H7 (cell line): Measurements from ENCODE around the gene RELT. TPM values are rescaled to one million over a fixed set of nuclear protein-coding genes. Genes with fewer than 3 reads are reported as not detected.

Experiments used
- DNase-seq: peaks from one replicate; pipeline ENCODE4 v3.0.0; 2012
- H3K27me3 ChIP-seq: 2 replicates; pipeline ENCODE4 v1.6.0; 2011; ENCODE audit warnings: mild to moderate bottlenecking, low read length; ENCODE audit not compliant: control insufficient read depth, insufficient read depth
- H3K36me3 ChIP-seq: replicated peaks from 2 replicates; pipeline ENCODE4 v1.5.1; 2011; ENCODE audit warnings: low read length; ENCODE audit not compliant: control insufficient read depth, insufficient read depth
- H3K4me3 ChIP-seq: 2 replicates; pipeline ENCODE4 v1.5.1; 2011; ENCODE audit warnings: low read depth, mild to moderate bottlenecking, control low read depth, low read length, moderate library complexity; ENCODE audit not compliant: insufficient read depth
- total RNA-seq: library from RNA; depleted of rRNA; stranded (reverse); fragments of >200 nt; shearing (Covaris generic); gene quantifications from 2 replicates; pipeline ENCODE4 v1.2.3, GENCODE V29; 2014

The RELT gene
- total RNA-seq, 1 experiment from 2014 or later, result 8.3 TPM

- Histone ChIP-seq H3K4me3 (no peak overlapping the region), H3K36me3 (no peaks in the 10 kb centered on the region), H3K27me3 (no peaks in the 10 kb centered on the region)
- peak; percentile 74 for DNase-seq
Measured at GRCh38 chr11:73387594-73388264, 11.5 kb downstream of the RELT start.

DNA sequence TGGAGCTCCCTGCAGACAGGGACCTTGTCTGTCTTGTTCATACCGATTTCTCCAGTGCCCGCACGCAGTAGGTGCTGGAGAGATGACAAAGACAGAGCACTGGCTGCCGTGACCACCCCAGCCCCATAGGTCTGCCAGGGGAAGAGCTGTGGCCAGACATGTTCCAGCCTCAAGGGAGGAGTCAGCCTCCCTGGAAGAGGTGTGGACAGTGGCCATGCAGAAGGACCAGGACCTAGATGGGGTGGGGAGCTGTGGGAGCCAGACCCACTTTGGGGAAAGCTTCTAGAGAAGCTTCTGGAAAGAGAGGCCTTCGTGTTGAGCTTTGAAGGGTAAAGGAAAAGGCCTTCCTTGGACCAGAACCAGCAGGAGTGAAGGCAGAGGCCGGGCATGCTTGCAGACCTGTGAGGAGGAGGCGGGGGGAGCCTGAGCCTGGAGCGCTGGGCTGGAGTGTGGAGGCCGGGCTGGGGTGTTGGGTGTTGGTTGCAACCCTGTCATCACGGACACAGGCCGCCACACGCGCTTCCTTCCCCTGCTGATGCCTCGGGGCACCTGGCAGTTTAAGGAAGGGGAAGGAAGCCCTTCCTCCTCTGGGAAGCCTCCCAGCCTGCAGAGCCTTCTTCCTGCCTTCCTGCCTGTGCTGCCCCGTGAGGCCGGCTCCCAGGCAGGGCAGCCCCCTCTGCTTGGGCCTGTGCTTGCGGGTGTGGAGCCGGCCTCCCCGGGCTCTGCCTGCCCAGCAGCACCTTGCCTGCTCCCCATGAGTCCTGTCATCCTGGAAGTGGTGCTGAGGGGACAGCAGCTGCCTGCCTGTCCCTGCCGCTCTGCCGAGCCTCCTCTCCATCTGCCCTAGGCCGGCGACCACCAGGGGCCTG, 12.3 kb downstream of the RELT start:
- Histone ChIP-seq H3K4me3 (no peak overlapping the region), H3K27me3 (no peaks in the 10 kb centered on the region), H3K36me3 (no peaks in the 10 kb centered on the region)
- peak; percentile 73 for DNase-seq

DNA sequence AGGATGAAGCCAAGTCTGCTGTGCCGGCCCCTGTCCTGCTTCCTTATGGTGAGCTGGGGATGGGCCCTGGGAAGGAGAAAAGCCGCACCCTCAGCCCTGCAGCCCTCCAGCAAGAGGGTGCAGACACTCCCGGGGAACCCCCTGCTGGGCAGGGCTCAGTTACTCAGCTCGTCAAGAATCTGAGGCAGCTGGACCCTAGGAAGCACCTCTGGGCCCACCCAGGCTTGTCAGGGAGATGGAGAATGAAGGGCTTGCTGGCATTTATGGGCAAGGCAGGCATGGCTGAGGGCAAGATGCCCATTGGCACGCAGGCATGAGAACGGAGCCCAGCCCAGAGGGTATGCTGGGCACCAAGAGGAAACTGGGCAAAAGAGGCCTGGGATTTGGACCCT, 12.9 kb downstream of the RELT start:
- no peaks in the 10 kb centered on the region for H3K36me3 ChIP-seq
- H3K27me3 ChIP-seq, result no peaks in the 10 kb centered on the region
- no peak overlapping the region for H3K4me3 ChIP-seq
- DNase-seq, result no peak

DNA sequence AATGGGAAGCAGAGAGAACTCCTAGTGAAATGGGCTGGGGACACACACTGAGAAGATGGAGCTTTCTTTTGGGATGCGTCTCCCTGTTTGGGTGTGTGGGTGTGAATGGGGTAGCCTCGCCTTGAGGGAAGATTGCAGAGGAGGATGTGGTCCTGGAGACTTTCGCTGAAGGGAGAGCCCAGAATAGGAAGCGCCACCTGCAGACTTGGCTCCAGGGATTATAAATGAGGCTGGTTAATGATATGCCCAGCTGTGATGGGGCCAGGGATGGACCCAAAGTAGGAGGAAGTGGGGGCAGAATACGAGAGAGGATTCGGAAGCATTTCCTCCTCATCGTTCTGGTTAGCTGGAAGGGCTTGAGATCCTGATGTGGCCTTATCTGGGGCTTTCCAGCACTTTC, 13.7 kb downstream of the RELT start:
- no peaks in the 10 kb centered on the region for H3K36me3 ChIP-seq
- DNase-seq, result no peak
- no peak overlapping the region for H3K4me3 ChIP-seq
- no peaks in the 10 kb centered on the region for H3K27me3 ChIP-seq

DNA sequence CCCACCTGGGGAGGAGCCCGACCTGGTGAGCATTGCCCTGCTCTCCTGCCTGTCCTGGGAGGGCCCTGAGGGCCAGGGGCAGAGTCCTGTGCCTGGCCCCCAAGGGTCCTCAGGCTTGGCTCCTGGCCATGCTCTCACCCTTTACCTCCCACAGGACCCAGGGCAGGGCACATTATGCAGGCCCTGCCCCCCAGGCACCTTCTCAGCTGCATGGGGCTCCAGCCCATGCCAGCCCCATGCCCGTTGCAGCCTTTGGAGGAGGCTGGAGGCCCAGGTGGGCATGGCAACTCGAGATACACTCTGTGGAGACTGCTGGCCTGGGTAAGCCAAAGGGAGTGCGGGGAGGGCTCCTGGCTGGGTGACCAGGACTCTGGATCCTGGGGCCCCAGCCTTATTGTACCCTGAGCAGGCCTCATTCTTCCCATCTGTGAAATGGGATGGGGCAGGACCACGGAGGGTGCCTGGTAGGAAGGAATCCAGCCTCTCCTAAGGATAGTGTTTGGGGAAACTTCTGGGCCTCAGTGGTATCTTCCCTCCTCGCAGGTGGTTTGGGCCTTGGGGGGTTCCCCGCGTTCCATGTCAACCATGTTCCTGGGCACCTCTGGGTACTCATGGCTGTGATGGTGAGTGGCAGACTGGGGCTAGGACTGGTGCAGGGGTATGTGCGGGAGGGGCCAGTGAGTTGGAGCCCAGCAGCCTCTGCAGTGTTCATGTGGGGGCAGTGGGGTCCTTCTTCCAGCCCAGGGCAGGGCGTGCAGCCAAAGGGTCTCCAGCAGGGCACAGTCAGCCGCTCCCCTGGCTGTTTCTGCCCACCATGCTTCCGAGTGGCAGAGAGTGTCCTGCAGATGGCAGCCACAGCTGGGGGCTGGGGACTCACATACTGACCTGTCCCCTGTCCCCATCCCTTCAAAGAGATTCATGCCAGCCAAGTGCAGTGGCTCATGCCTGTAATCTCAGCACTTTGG, 14.7 kb downstream of the RELT start:
- H3K36me3 ChIP-seq, result no peaks in the 10 kb centered on the region
- no peaks in the 10 kb centered on the region for H3K27me3 ChIP-seq
- H3K4me3 ChIP-seq, result no peak overlapping the region
- DNase-seq, result peak; percentile 43

DNA sequence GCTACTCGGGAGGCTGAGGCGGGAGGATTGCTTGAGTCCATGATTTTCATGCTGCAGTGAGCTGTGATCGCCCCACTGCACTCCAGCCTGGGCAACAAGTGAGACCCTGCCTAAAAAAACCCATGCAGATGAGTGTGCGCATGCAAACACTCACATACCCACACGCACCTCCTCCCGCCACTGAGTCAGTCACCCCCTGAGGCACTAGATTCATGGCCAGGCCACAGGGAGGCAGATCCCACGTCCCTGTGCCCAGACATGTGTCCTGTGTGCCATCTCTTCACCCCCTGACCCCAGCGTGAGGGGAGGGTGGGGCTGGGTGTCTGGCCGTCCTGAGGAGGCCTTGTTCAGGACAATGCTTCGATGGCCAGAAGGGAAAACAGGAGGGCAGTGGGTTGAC, 15.5 kb downstream of the RELT start:
- no peaks in the 10 kb centered on the region for H3K36me3 ChIP-seq
- H3K4me3 ChIP-seq, result no peak overlapping the region
- no peaks in the 10 kb centered on the region for H3K27me3 ChIP-seq
- DNase-seq, result no peak

DNA sequence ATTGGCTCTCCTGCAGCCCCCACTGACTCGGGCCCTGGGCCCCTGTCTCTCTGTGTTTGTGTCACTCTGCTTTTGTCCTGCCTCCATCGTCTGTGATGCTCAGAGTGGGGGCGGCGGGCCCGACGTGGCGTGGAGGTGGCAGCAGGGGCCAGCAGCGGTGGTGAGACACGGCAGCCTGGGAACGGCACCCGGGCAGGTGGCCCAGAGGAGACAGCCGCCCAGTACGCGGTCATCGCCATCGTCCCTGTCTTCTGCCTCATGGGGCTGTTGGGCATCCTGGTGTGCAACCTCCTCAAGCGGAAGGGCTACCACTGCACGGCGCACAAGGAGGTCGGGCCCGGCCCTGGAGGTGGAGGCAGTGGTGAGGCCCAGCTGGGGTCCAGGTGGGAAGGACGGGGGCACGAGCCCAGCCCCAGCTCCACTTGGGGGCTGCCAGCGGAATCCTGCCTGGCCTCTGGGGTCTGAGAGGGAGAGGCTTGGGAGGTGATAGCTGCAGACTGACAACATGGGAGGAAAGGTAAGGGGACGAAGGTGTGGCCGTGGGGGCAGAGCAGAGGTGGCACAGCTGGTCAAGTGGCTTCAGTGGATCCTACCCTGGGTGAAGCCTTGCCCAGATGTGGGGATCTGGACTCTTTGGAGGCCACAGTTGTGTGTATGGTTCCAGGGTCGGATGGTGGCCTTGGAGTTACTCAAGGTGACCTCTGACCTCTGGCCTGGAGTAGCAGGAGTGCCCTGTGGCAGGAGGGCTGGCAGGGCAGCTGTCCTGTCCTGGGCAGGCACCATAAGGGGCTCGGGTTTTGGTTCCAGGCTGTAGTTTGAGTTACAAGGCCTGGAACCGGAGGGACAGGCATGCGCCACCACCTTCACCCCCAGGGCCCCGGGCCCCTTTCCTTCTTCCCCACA, 16.2 kb downstream of the RELT start:
- H3K4me3 ChIP-seq, result no peak overlapping the region
- no peaks in the 10 kb centered on the region for H3K27me3 ChIP-seq
- no peaks in the 10 kb centered on the region for H3K36me3 ChIP-seq
- peak; percentile 56 for DNase-seq

DNA sequence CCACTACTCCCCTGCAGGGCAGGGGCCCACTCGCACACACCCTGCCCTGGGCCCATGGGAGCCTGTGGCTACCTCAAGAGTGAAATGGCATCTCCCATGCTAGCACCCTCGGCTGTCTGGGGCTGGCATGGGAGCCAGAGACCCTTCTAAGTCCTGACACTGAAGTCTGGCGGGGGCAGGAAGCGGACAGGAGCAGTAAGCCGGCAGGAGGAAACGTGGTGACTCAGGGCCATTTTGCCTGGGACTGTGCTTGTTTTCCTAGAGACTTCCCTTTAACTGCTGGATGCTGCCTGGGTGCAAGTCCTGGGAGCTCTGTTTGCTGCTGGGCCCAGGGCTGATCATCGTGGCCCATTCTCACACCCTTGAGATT, 16.8 kb downstream of the RELT start:
- Histone ChIP-seq H3K4me3 (no peak overlapping the region), H3K36me3 (no peaks in the 10 kb centered on the region), H3K27me3 (no peaks in the 10 kb centered on the region)
- peak; percentile 61 for DNase-seq

DNA sequence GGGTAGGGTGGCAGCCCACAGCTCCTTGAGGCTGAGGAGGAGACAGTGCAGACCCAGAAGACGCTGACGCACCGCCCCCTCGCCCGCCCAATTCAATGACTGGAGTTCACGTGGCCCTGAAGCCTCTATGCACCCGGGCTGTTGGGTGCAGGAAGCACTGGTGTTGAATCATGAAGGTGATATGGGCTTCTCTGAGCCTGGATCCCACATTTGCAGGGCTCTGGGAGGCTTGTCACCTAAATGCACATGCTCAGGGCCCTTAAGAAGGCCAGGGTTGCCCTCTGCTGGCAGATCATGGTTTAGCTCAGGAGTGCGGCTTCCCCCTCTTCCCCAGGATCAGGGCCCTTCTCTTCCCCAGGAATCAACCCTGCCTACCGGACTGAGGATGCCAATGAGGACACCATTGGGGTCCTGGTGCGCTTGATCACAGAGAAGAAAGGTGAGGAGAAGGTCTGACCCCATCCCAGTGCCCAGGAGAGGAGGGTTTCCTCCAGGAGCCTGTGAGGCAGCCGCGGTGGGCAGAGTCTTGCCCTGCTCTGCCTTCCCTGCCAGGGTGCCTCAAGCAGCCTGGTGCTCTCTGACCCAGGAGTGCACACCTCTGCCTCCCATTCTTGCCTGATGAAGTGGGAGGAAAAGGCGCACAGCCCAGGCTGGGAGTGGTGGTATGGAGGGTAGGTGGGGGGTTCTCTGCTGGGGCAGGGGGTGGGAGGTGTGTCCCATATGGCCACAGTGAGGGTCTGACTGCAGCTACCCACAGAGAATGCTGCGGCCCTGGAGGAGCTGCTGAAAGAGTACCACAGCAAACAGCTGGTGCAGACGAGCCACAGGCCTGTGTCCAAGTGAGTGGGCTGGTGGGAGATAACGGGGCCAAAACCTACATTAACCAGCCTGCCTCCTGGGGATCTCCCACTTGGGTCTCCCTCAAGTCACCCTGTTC, 17.5 kb downstream of the RELT start:
- no peaks in the 10 kb centered on the region for H3K27me3 ChIP-seq
- no peak overlapping the region for H3K4me3 ChIP-seq
- no peaks in the 10 kb centered on the region for H3K36me3 ChIP-seq
- peak; percentile 98 for DNase-seq

GRCh38 chr11:73394416-73395296, 18.5 kb downstream of the RELT start:
- Histone ChIP-seq H3K27me3 (no peaks in the 10 kb centered on the region), H3K4me3 (no peak overlapping the region), H3K36me3 (no peaks in the 10 kb centered on the region)
- DNase-seq, result peak; percentile 49

DNA sequence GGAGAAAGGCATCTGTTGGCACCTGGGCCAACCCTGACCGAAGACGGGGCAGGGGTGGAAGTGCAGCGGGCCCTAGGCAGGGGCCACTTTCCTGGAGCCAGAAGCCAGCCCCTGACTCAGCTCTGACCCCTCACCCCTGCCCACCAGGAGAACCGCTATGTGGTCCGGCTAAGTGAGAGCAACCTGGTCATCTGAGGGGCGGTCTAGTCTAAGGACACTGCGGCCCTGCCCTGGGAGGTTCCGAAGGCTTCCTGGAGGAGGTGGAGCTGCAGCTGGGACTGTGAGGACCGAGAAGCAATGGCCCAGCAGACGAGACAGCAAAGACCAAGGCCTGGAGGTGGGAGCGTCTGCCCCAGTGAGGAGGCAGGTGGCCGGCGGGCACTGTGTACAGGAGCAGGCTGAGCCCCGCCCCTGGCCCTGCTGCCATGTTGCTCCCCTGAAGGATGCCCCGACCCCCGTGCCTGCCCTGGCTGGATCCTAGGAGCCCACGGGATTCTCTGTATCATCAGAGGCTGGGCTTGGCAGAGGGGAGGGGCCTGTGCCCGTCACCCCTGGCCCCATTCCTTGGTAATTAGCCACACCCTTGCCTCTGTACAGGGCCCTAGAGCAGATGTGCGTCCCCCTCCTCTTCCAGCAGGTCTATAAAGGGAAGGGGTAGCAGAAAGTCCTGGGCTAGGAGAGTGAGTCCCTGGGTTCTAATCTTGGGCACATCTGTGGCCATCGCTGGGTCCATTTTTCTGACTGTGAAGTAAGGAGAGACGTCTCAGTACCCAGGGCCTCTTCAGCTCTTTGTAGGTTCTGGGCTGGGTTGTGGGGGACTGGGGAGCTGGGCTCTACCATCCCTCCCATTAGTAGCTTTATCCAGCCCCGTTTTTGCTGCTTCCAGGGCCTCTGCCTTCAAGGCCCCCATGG, 19.4 kb downstream of the RELT start:
- no peaks in the 10 kb centered on the region for H3K36me3 ChIP-seq
- peak; percentile 56 for DNase-seq
- no peak overlapping the region for H3K4me3 ChIP-seq
- no peaks in the 10 kb centered on the region for H3K27me3 ChIP-seq
